ENCODE data around the gene SUSD3.
A peak's percentile ranks its signal among the peaks of the same experiment; 100 is the strongest.

The SUSD3 gene

DNA sequence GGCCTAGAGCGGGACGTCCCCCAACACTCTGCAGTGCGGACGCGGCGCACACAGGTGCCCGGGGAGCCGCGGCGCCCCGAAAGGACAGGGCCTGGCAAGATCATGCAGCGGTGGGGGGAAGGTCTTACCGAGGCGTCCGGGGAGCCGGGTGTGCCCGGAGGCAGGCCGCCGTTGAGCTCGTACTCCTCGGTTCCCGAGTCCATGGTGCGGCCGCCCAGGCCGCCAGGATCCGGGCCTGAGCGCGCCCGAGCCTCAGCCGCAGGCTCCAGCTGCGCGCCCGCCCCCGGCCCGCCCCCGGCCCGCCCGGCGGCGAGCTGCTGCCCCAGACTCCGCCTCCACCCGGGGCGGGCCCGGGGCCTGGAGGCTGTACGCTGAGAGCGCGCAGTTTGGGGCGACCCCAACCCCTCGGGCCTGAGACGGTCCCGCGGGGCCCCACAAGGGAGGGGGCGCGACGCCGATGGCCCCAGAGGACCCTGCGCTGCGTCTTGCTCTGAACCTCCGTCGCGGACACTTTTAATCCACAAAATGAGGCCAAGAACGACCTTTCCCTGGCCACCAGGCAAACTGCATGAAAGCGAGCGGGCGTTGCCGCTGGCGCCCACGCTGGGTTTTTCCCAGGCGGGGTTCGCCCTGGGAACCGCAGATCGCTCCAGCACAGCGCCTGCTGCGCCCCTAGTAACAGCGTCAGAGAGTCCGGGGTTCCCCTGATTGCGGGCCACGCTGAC, 75.7 kb downstream of the SUSD3 start, which contains the start of gene NINJ1:
Gene NINJ1 (minus strand): TSS at position 237 of the 725 bp plus-strand sequence. CDS start 34 bp downstream, at position 203.
- 2% methylated on average over 63 to 72 of the region's 78 CpGs for WGBS, 2 experiments (ENCODE audit: insufficient coverage in 2 of 2)
- Histone ChIP-seq H3K27ac (ENCODE audit: low read depth, low read length, severe bottlenecking) (peak within 1 kb of the TSS; percentile 75), H3K4me1 (ENCODE audit: control insufficient read depth, insufficient read depth, low read length, poor library complexity, severe bottlenecking) (peaks cover 31% of the 10 kb centered on the region), H3K36me3 (ENCODE audit: control insufficient read depth, insufficient read depth, low read length) (no peaks in the 10 kb centered on the region), H3K4me3 (ENCODE audit: extremely low read depth, insufficient read depth, low read length, poor library complexity, severe bottlenecking) (peak within 1 kb of the TSS; percentile 77), H3K9me3 (ENCODE audit: control insufficient read depth, low read length) (no peaks in the 10 kb centered on the region)

Data from mesodermal cell (in vitro differentiated cells).